GM21723 (cell line): ENCODE results near the gene F5.
A peak's percentile ranks its signal among the peaks of the same experiment; 100 is the strongest.

ENCODE experiments used
- ATAC-seq: cut with Tn5 transposase; IDR thresholded peaks from one replicate; pipeline ENCODE4 v1.9.1; 2021; ENCODE audit warnings: mild to moderate bottlenecking, moderate library complexity; ENCODE audit not compliant: unreplicated experiment

The F5 gene

GRCh38 chr1:169588785-169589485, 2.7 kb upstream of the F5 start:
- ATAC-seq = no peak

- no peak for ATAC-seq
Observed at GRCh38 chr1:169588112-169588511, 1.8 kb upstream of the F5 start.

GRCh38 chr1:169586067-169586394, 250 bp downstream of the F5 start:
- peak; percentile 33 for ATAC-seq

- ATAC-seq = no peak
Observed at GRCh38 chr1:169585181-169585580, 1.1 kb downstream of the F5 start.

GRCh38 chr1:169584483-169585144, 1.7 kb downstream of the F5 start:
- ATAC-seq = no peak

GRCh38 chr1:169577981-169578738, 8.1 kb downstream of the F5 start:
- no peak for ATAC-seq

- no peak for ATAC-seq
Observed at GRCh38 chr1:169576935-169577331, 9.3 kb downstream of the F5 start.

GRCh38 chr1:169576241-169576934, 9.9 kb downstream of the F5 start:
- ATAC-seq = no peak

- ATAC-seq = no peak
Observed at GRCh38 chr1:169574336-169574735, 11.9 kb downstream of the F5 start.

- no peak for ATAC-seq
Observed at GRCh38 chr1:169572187-169572586, 14.1 kb downstream of the F5 start.

- ATAC-seq = no peak
Observed at GRCh38 chr1:169571450-169571849, 14.8 kb downstream of the F5 start.

GRCh38 chr1:169570172-169570574, 16.1 kb downstream of the F5 start:
- no peak for ATAC-seq

GRCh38 chr1:169568497-169568896, 17.8 kb downstream of the F5 start:
- no peak for ATAC-seq

GRCh38 chr1:169565335-169566271, 20.7 kb downstream of the F5 start:
- ATAC-seq = no peak

- no peak for ATAC-seq
Observed at GRCh38 chr1:169563650-169564049, 22.6 kb downstream of the F5 start.

- ATAC-seq = no peak
Observed at GRCh38 chr1:169563019-169563615, 23.2 kb downstream of the F5 start.

GRCh38 chr1:169561692-169562091, 24.6 kb downstream of the F5 start:
- ATAC-seq = no peak

GRCh38 chr1:169557131-169557530, 29.1 kb downstream of the F5 start:
- no peak for ATAC-seq

GRCh38 chr1:169550294-169550693, 36.0 kb downstream of the F5 start:
- ATAC-seq = peak; percentile 58

GRCh38 chr1:169548282-169548681, 38.0 kb downstream of the F5 start:
- no peak for ATAC-seq
